Stimulated activated CD8-positive, alpha-beta memory T cell treated with anti-CD3 and anti-CD28 coated beads, Interleukin-7, amount 100 ng/mL, for 48 hours (primary cell): ENCODE results near the gene CD44.

Experiments
- DNase-seq, 2 donors: peaks; one replicate each; pipeline ENCODE4 v3.0.0-alpha.2; 2020; ENCODE audit warnings: low read depth in 1 of 2; ENCODE audit errors: extremely low read depth in 1 of 2

The CD44 gene

DNA sequence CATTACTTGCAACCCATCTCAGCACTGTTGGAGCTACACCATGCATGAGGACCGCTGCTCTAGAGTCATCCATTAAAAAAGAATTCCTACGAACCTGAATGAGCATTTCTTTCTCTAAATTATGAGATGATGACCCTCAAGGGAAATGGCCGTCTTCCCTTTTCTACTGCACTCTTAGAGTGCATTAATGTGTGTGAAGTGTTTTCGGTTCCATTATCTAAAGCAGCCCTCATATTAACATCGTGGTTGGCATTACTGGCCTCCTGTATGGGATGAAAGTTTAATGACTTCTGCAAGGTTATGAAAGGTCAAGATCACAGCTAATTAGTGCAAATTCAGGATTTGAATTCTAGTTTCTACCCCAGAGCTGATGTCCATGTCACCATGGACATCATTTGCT lies 16.7 kb downstream of the CD44 start:
- no peak for DNase-seq

DNA sequence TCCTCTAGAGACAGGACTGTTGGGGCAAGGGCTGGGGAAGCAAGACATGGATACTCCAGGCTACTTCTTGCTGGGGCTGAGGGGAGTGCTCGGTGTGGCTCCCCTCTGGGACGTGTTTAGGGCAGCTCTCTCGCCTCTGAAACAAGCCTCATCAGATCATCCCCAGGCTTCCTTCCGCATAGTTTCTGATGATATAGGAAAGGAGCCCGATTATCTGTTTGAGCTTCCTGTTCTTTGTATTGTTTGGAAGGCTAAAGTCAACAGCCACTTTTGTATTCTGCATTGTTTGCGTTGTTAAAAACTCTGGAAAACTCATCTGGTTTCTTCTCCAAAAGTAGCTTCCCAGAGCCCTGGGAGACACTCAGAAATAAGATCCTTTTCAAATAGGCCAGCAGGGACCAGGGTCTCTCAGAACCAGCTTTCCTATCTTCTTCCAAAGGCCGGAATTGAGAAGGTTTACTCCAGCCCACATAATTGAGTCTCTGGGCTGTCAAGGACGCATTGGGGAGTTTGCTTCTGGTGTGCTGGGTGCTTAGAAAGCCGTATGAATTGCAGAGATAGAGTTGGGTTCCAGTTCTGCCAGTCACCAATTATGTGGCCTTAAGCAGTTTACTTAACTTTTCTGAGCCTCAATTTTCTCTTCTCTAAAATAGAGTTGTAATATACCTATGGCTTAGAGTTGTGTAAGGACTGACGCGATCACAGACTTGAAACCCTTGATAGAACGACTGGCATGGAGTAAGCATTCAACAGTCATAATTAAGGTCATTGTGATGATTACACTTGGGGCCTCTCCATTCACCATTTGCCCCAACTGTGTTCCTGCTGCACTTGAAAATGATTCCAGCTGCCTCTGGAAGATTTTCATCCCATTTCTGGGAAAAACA lies 19.1 kb downstream of the CD44 start:
- no peak for DNase-seq

GRCh38 chr11:35158701-35159510 lies 19.9 kb downstream of the CD44 start:
- DNase-seq = no peak

DNA sequence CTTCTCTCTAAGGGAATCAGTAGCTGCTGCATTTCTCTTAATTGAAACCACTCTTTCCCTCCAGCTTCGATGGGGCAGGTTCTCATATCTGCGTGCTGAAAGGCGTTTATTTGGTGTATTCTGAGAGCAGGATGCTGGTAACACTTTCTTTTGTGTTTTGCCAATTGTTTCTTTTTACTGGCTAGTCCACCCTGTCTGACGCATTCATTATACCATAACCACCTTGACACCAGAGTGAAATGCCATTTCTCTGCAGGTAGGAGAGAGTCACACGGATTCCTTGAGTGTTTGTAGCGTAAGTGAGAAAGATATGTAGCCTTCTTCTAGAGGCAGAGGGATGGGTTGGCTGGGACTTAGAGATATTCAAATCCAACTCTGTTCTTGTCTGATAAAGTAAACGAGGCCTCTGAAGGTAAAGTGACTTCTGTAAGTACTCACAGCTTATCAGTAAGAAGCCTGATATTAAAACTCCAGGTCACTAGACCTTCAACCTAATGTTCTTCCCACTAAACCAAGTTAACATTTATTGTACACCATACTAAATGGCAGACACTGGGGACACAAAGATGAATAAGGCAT lies 21.4 kb downstream of the CD44 start:
- DNase-seq = no peak

- no peak for DNase-seq
Observed at GRCh38 chr11:35160902-35161597, 22.1 kb downstream of the CD44 start.

- DNase-seq = no peak
Observed at GRCh38 chr11:35162745-35163144, 23.8 kb downstream of the CD44 start.

DNA sequence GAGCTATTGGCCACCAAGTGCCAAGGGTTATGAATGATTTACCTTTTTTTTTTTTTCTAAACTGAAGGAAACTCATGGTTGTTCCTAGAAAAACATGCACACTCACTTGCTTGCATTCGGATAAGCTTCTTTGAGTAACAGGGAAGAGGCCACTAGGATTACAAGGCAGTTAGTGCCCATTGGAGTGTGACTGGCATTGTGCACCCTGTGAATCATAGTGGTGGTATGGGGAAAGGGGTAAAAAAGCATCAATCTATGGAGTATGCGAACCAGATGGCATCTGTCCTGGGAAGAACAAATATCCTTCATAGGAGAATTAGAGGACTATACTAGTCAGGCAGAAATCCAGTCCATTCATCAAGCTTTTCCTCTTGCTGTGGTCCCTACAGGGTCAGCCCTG lies 24.2 kb downstream of the CD44 start:
- DNase-seq = no peak

GRCh38 chr11:35163702-35164496 lies 24.9 kb downstream of the CD44 start:
- no peak for DNase-seq

- DNase-seq = no peak
Observed at GRCh38 chr11:35165030-35165422, 26.1 kb downstream of the CD44 start.

GRCh38 chr11:35165423-35166368 lies 26.7 kb downstream of the CD44 start:
- DNase-seq = peak; percentile 70 to 86

- DNase-seq = no peak
Observed at GRCh38 chr11:35166369-35167360, 27.7 kb downstream of the CD44 start.

DNA sequence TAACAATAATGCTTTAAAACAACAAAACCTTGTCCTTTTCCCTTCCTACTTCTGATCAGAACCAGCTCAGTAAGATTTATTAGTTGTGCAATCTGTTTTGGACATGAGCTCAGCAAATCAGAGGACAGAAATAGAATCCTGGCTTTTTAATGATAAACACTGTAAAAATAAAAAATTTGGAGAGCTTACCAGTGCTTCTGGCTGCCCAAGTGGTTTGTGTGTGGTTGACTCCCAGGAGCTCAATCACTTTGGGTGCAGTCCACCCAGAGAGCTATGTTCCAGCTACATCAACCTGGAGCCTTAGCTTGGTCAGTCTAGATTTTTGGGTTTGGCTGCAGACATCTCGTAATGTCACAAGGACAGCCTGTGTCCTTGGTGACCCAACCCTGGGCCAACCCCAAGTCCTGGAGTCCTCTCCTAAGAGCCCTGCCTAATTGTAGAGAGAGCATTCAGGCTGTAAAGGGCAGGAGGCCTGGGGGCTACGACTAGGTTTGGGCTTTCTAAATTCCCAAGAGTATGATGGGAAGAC lies 28.5 kb downstream of the CD44 start:
- DNase-seq = no peak

GRCh38 chr11:35168671-35169070 lies 29.7 kb downstream of the CD44 start:
- no peak for DNase-seq

DNA sequence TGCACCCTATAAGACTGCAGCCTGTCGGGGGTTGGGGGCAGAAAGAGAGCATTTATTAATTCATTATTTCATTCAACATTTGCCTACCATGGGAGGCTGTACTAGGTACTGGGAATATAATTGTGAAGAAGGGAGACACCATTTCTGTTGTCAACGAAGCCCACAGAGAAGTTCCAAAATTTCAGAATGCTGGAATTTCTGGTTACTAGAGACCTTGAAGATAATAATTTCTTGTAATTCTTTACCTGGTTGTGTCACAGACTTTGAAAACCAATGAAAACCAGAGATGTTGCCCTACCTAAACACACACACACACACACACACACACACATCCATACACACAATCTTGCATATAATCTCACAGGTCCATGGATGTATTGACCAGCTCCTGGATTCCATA lies 30.1 kb downstream of the CD44 start:
- DNase-seq = no peak

DNA sequence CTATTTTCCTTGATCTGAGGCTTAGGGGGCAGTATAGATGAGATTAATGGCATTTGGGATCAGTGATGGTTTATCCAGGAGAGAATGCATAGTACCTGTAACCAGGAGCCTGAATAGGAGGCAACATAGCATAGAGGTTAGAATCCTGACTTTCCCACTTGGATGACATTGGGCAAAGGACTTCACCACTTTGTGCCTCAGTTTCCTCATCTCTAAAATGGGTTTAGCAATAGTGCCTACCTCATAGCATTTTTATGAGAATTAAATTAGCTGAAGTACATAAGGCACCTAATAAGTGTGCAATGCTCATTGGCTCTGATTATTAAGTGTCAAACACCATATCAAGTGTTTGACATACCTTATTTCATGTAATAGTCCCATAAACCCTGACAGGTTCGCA lies 30.8 kb downstream of the CD44 start:
- no peak for DNase-seq

GRCh38 chr11:35170503-35170902 lies 31.5 kb downstream of the CD44 start:
- DNase-seq = no peak

GRCh38 chr11:35171226-35171625 lies 32.3 kb downstream of the CD44 start:
- DNase-seq = no peak

DNA sequence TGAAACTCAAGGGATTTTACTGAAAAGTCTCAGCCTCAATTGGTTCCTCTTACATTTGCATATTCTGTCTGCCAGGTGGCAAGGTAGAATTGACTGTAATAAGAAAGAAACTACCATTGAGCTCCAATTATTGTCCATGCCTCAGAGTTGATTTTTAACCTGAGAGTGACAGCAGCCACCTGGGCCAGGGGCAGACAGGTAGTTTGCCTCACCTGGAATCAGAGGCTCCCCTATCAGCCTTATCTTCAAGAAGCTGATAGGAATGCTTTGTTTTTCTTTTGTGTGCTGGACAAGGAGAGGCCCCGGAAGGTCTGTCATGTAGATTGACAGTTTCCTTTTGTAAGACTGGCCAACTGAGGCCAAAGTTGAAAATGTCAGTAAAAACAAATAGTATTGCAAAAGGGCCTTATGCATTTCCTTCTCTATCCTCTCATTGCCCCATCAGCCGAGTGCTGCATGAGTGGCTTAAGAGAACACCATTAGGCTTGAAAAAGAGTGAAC lies 34.1 kb downstream of the CD44 start:
- no peak for DNase-seq
